Peyer's patch (tissue), 4 donors: ENCODE data around the gene SLCO3A1. TPM values are rescaled to one million over a fixed set of nuclear protein-coding genes. Genes with fewer than 3 reads are reported as not detected.
A peak's percentile ranks its signal among the peaks of the same experiment; 100 is the strongest.

Experiments used
- DNase-seq, 3 donors: peaks; one replicate each; pipeline ENCODE4 v3.0.0-alpha.2; 2017 to 2019
- H3K27ac ChIP-seq, 4 donors: fragments of 200-600 bp; sonication (generic); one replicate each; pipeline ENCODE4 v1.5.1; 2016 to 2019
- H3K27me3 ChIP-seq, 2 donors: fragments of 200-600 bp; sonication (generic); one replicate each; pipeline ENCODE4 v1.5.1; 2019
- H3K36me3 ChIP-seq, 3 donors: fragments of 200-600 bp; sonication (generic); one replicate each; pipeline ENCODE4 v1.5.1; 2016 to 2019
- H3K4me1 ChIP-seq, 4 donors: fragments of 200-600 bp; sonication (generic); one replicate each; pipeline ENCODE4 v1.5.1; 2016 to 2019
- H3K4me3 ChIP-seq, 4 donors: fragments of 200-600 bp; sonication (generic); 1 replicate in 3 of 4; 2 replicates in 1 of 4; pipeline ENCODE4 v1.5.1; 2016 to 2019; ENCODE audit warnings: mild to moderate bottlenecking in 1 of 4
- H3K9me3 ChIP-seq, 4 donors: fragments of 200-600 bp; sonication (generic); one replicate each; pipeline ENCODE4 v1.5.1; 2016 to 2019; ENCODE audit warnings: mild to moderate bottlenecking in 1 of 4
- POLR2A ChIP-seq, 2 donors: fragments of 450-650 bp; IDR thresholded peaks; one replicate each; pipeline ENCODE4 v1.5.1; 2017; ENCODE audit warnings: antibody characterized with exemption in 2 of 2, mild to moderate bottlenecking in 2 of 2, moderate library complexity in 2 of 2
- total RNA-seq, 4 donors: library from RNA; depleted of rRNA; stranded (reverse); fragments of >200 nt; gene quantifications; one replicate each; pipeline ENCODE4 v1.1.0, GENCODE V29; 2016
- TF ChIP-seq, protein P1 (sequence below), 6 experiments: fragments of 450-650 bp in 4 of 6; fragments of 200-600 bp in 2 of 6; sonication (generic) in 1 of 6; IDR thresholded peaks; one replicate each; pipeline ENCODE4 v1.5.1; 2017 to 2019; ENCODE audit warnings: antibody characterized with exemption in 6 of 6, mild to moderate bottlenecking in 3 of 6, moderate library complexity in 1 of 6

SLCO3A1 gene
- total RNA-seq, 4 donors from 2014 or later, result 2.1 to 8.3 (median 5.0) TPM

DNA sequence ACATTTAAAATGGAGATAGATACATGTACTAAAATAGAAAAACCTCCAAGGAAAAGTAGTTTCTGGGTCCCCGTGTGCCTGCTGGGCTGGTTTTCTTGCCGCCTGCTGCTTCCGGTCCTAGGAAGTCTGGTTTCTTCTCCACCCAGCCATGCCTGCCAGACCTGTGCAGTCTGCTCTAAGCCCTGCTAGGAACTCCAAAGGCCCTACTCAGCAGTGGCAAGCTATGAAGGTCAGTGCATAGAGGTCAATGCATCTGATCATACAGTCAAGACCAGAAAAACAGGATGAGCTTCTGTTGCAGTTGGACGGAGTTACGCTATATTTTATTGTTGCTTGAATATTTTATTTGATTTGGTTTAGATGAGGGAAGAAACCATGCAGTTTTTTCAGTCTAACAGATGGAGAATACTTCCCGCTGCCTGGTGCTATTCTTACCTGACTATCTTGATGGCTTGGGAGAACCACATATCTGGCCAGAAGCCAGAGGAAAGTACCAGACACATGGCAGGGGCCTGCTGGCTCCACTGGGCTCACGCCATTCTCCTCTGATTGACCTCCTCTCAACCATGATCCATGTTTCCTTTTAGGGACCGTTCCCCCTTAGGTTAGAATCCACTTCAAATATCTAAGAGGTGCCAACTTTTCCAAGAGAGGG, 313.4 kb downstream of the SLCO3A1 start:
- H3K27me3 ChIP-seq, result no peaks in the 10 kb centered on the region
- no peak for DNase-seq
- no peaks in the 10 kb centered on the region for H3K36me3 ChIP-seq
- TF ChIP-seq, protein P1, sequence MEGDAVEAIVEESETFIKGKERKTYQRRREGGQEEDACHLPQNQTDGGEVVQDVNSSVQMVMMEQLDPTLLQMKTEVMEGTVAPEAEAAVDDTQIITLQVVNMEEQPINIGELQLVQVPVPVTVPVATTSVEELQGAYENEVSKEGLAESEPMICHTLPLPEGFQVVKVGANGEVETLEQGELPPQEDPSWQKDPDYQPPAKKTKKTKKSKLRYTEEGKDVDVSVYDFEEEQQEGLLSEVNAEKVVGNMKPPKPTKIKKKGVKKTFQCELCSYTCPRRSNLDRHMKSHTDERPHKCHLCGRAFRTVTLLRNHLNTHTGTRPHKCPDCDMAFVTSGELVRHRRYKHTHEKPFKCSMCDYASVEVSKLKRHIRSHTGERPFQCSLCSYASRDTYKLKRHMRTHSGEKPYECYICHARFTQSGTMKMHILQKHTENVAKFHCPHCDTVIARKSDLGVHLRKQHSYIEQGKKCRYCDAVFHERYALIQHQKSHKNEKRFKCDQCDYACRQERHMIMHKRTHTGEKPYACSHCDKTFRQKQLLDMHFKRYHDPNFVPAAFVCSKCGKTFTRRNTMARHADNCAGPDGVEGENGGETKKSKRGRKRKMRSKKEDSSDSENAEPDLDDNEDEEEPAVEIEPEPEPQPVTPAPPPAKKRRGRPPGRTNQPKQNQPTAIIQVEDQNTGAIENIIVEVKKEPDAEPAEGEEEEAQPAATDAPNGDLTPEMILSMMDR (IDR thresholded peaks at IDR 0.05), result no peak
- TF ChIP-seq POLR2A (IDR thresholded peaks at IDR 0.05), result no peak
- no peak overlapping the region for H3K4me3 ChIP-seq
- no peak overlapping the region for H3K27ac ChIP-seq
- no peaks in the 10 kb centered on the region for H3K4me1 ChIP-seq
- no peaks in the 10 kb centered on the region for H3K9me3 ChIP-seq

GRCh38 chr15:92167451-92167850, 313.9 kb downstream of the SLCO3A1 start:
- no peaks in the 10 kb centered on the region for H3K36me3 ChIP-seq
- H3K27me3 ChIP-seq, result no peaks in the 10 kb centered on the region
- peak in 2 of 3 donors; percentile 55 to 74 for DNase-seq
- no peak overlapping the region for H3K4me3 ChIP-seq
- no peaks in the 10 kb centered on the region for H3K9me3 ChIP-seq
- H3K4me1 ChIP-seq, result no peaks in the 10 kb centered on the region
- no peak for TF ChIP-seq POLR2A (IDR thresholded peaks at IDR 0.05)
- TF ChIP-seq, protein P1 (IDR thresholded peaks at IDR 0.05), result peak in 1 of 6 experiments; percentile 12
- H3K27ac ChIP-seq, result no peak overlapping the region

GRCh38 chr15:92168066-92168683, 314.7 kb downstream of the SLCO3A1 start:
- no peak overlapping the region for H3K27ac ChIP-seq
- no peak for TF ChIP-seq POLR2A (IDR thresholded peaks at IDR 0.05)
- TF ChIP-seq, protein P1 (IDR thresholded peaks at IDR 0.05), result no peak
- DNase-seq, result no peak
- H3K36me3 ChIP-seq, result no peaks in the 10 kb centered on the region
- no peaks in the 10 kb centered on the region for H3K9me3 ChIP-seq
- H3K4me3 ChIP-seq, result no peak overlapping the region
- H3K4me1 ChIP-seq, result no peaks in the 10 kb centered on the region
- no peaks in the 10 kb centered on the region for H3K27me3 ChIP-seq

DNA sequence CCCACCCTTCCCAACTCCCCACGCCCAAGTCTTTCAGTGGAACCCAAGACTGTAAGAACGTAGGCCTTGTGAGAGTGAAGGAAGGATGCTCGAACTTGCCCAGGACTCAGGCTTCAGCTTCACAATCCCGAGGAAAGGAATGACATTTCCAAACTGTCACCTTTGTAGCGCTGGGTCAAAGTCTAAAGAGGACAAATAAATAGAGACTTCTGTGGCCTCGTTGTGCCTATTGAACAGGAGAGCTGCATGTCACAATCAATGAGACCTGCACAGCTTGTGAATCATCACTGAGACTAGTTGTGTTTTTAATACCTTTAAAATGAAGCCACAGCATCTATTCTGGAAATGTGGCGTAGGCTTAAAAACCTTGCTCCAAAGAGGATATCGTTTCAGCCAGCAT, 317.4 kb downstream of the SLCO3A1 start:
- no peaks in the 10 kb centered on the region for H3K4me1 ChIP-seq
- TF ChIP-seq, protein P1 (IDR thresholded peaks at IDR 0.05), result no peak
- TF ChIP-seq POLR2A (IDR thresholded peaks at IDR 0.05), result no peak
- no peak overlapping the region for H3K27ac ChIP-seq
- no peaks in the 10 kb centered on the region for H3K9me3 ChIP-seq
- DNase-seq, result no peak
- no peaks in the 10 kb centered on the region for H3K27me3 ChIP-seq
- no peak overlapping the region for H3K4me3 ChIP-seq
- no peaks in the 10 kb centered on the region for H3K36me3 ChIP-seq

DNA sequence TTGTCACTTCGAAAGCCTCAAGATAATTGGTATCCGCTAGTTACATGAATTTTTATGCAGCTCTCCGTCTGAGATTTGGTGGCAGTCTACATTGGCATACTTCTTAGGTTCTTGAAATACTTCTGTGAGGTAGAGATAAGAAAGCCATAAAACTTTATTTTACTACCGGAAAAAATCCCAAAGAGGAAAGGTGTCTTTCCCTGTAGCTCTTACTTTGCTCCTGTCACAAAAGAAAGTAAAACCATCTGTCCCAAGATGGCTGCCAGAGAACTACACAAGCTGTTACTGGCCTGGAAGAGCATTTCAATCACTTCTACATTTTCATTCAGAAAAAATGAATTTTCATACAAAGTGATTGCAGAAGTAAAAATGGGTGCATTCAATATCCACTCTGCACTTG, 325.4 kb downstream of the SLCO3A1 start:
- no peaks in the 10 kb centered on the region for H3K27me3 ChIP-seq
- TF ChIP-seq POLR2A (IDR thresholded peaks at IDR 0.05), result no peak
- TF ChIP-seq, protein P1 (IDR thresholded peaks at IDR 0.05), result no peak
- H3K4me3 ChIP-seq, result no peak overlapping the region
- H3K9me3 ChIP-seq, result no peaks in the 10 kb centered on the region
- no peak for DNase-seq
- no peak overlapping the region for H3K27ac ChIP-seq
- no peaks in the 10 kb centered on the region for H3K36me3 ChIP-seq
- no peaks in the 10 kb centered on the region for H3K4me1 ChIP-seq
